Measurements from ENCODE around the gene NOP10. TPM values are rescaled to one million over a fixed set of nuclear protein-coding genes. Genes with fewer than 3 reads are reported as not detected.

NOP10 gene
- total and polyA plus RNA-seq, 2 experiments from 2014 or later, result 110 to 307 TPM

- Histone ChIP-seq H3K4me1 (ENCODE audit: low read depth) (peaks cover 31% of the 10 kb centered on the region), H3K27me3 (no peaks in the 10 kb centered on the region), H3K36me3 (no peaks in the 10 kb centered on the region), H3K27ac (no peak overlapping the region), H3K9me3 (ENCODE audit: low read depth) (no peaks in the 10 kb centered on the region), H3K4me3 (no peak overlapping the region)
- TF ChIP-seq CTCF (IDR thresholded peaks at IDR 0.05; ENCODE audit: low read depth, low read length), result no peak
- no peak for DNase-seq (ENCODE audit: low read depth in 1 of 2, low spot score in 1 of 2)
These were observed 12.7 kb downstream of the NOP10 start for GRCh38 chr15:34330279-34330678.

- H3K27me3 ChIP-seq, result no peaks in the 10 kb centered on the region
- no peak overlapping the region for H3K4me3 ChIP-seq
- no peak overlapping the region for H3K27ac ChIP-seq
- DNase-seq (ENCODE audit: low read depth in 1 of 2, low spot score in 1 of 2), result no peak
- no peaks in the 10 kb centered on the region for H3K36me3 ChIP-seq
- no peak for TF ChIP-seq CTCF (IDR thresholded peaks at IDR 0.05; ENCODE audit: low read depth, low read length)
- H3K4me1 ChIP-seq (ENCODE audit: low read depth), result peaks cover 19% of the 10 kb centered on the region
- no peaks in the 10 kb centered on the region for H3K9me3 ChIP-seq (ENCODE audit: low read depth)
These were observed 13.9 kb downstream of the NOP10 start for GRCh38 chr15:34329006-34329405.

- Histone ChIP-seq H3K27me3 (no peaks in the 10 kb centered on the region), H3K27ac (no peak overlapping the region), H3K9me3 (ENCODE audit: low read depth) (no peaks in the 10 kb centered on the region), H3K36me3 (no peaks in the 10 kb centered on the region), H3K4me1 (ENCODE audit: low read depth) (peaks cover 18% of the 10 kb centered on the region), H3K4me3 (no peak overlapping the region)
- DNase-seq (ENCODE audit: low read depth in 1 of 2, low spot score in 1 of 2), result no peak
- no peak for TF ChIP-seq CTCF (IDR thresholded peaks at IDR 0.05; ENCODE audit: low read depth, low read length)
These were observed 15.0 kb downstream of the NOP10 start for GRCh38 chr15:34327906-34328305.

- no peak for TF ChIP-seq CTCF (IDR thresholded peaks at IDR 0.05; ENCODE audit: low read depth, low read length)
- Histone ChIP-seq H3K4me3 (no peak overlapping the region), H3K9me3 (ENCODE audit: low read depth) (no peaks in the 10 kb centered on the region), H3K4me1 (ENCODE audit: low read depth) (peaks cover 5% of the 10 kb centered on the region), H3K36me3 (no peaks in the 10 kb centered on the region), H3K27me3 (no peaks in the 10 kb centered on the region), H3K27ac (no peak overlapping the region)
- DNase-seq (ENCODE audit: low read depth in 1 of 2, low spot score in 1 of 2), result no peak
These were observed 17.6 kb downstream of the NOP10 start for GRCh38 chr15:34325368-34325767.

GRCh38 chr15:34324933-34325332 is 18.0 kb downstream of the NOP10 start:
- no peaks in the 10 kb centered on the region for H3K9me3 ChIP-seq (ENCODE audit: low read depth)
- no peaks in the 10 kb centered on the region for H3K27me3 ChIP-seq
- no peak for DNase-seq (ENCODE audit: low read depth in 1 of 2, low spot score in 1 of 2)
- H3K4me1 ChIP-seq (ENCODE audit: low read depth), result peaks cover 5% of the 10 kb centered on the region
- H3K4me3 ChIP-seq, result no peak overlapping the region
- H3K27ac ChIP-seq, result no peak overlapping the region
- TF ChIP-seq CTCF (IDR thresholded peaks at IDR 0.05; ENCODE audit: low read depth, low read length), result no peak
- no peaks in the 10 kb centered on the region for H3K36me3 ChIP-seq

GRCh38 chr15:34323217-34323616 is 19.7 kb downstream of the NOP10 start:
- Histone ChIP-seq H3K4me1 (ENCODE audit: low read depth) (no peaks in the 10 kb centered on the region), H3K9me3 (ENCODE audit: low read depth) (no peaks in the 10 kb centered on the region), H3K27ac (no peak overlapping the region), H3K27me3 (no peaks in the 10 kb centered on the region), H3K4me3 (no peak overlapping the region), H3K36me3 (no peaks in the 10 kb centered on the region)
- no peak for DNase-seq (ENCODE audit: low read depth in 1 of 2, low spot score in 1 of 2)
- no peak for TF ChIP-seq CTCF (IDR thresholded peaks at IDR 0.05; ENCODE audit: low read depth, low read length)
